Measurements from ENCODE around the gene SLC26A11.
"Not testable (repeated sequence)": the region's sequence is repeated elsewhere in the genome, so short reads cannot be mapped to it uniquely, and the experiment has no call there.

Gene SLC26A11

DNA sequence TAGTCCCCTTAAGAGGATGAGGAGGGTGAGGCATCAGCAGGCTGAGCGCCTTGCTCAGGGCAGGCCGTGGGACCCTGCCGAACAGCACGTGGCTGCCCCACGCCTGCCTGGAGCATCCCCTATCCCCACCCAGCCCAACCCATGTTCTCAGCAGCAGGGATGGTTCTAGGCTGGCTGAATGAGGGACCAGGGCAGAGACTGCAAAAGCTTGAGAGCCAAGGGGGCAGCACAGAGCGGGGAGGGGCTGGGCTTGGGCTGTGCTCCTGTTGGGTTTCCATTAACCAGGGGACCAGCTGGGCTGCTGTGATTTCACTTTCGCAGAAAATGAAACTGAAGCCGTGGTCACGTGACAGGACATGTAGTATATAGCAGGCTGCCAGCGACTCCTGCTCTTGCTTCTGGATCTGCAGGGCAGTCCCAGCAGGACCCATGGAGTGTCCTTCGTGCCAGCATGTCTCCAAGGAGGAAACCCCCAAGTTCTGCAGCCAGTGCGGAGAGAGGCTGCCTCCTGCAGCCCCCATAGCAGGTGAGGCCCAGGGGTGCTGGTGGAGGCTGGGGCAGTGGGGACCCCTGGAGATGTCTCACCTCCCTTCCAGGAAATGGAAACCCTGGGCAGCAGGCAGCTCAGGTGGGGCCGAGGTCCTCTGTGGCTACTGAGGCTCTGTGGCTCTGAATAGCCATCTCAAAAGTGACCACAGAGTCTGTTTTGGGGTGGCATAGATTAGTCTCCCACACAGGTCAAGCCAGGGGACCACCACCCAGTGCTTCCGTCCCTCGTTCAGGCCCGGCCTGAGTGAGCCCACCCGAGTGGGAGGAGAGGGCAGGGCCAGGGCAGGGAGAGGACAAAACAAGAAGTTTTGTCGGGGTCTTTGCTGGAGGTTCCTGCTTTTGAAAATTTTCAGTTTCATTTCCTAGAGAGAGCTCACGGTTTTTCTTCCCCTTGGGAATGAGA, 43.3 kb downstream of the SLC26A11 start:
- DNase-seq = no peak

DNA sequence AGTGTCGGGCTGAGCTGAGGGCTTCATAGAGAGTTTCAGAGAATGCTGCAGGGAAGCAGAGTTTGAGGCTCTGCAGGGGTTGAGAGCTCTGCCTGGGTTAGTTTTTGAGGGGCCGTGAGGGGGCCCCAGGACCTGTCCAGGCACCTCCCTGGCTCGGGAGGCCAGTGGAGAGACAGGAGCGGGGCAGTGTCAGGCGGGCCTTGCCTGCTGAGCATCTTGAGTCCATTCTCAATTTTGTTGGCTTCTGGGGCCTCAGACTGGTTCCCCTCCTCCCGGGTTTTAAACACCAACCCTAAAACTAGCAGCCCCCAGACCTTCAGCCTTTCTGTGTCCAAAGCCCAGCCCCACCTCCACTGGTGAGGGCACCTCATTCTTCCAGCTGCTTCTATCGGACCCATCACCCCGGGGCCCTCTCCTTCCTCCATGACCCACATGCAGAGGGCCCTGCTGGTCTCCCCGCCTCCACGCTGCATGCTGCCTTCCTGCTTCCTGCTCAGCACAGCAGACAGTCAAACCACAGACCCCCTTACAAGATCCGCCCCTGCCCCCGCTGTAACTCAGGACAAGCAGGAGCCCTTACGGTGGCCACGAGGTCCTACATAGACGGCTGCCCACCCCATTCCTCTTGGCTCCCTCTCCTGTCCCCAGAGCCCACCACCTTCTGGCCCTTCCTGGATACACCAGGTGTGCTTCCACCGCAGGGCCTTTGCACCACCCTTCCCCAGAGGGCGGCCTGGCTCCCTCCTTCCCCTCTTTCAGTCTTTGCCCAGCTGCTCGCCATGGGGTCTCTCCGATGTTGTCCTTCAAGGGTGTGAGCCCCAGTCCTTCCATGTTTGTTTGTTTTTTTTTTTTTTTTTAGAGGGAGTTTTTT, 44.2 kb downstream of the SLC26A11 start:
- DNase-seq = no peak

DNA sequence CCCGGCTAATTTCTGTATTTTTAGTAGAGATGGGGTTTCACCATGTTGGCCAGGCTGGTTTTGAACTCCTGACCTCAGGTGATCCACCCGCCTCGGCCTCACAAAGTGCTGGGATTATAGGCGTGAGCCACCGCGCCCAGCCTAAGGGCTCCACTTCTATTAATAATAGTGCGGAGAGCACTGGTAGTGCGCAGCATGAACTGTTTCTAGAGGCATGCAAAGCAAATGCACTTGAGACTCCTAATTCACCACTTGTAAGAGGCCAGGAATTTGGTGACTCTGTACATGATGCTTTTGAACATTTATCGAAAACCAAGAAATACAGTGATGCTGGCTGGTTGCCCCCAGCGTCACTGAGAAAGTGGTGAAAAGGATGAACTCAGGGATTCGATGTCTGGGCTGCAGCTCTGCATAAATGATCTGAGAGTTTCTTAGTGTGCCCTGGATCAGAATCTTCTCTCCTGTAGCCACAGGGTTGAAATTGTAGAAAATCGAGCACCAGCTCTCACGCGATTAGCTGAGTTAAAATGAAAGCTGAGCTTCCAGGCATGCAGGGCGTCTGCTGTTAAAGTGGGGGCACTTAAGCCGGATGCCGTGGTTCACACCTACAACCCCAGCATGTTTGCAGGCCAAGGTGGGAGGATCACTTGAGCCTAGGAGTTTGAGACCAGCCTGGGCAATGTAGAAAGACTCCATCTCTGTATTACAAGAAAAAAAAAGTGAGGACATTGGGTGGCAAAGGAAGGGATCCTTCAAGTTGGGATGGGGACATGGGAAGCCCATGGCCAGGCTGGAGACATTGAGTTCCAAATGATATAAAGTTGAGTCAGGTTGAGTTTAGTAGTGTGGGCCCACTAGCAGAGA, 45.2 kb downstream of the SLC26A11 start:
- DNase-seq = no peak

DNA sequence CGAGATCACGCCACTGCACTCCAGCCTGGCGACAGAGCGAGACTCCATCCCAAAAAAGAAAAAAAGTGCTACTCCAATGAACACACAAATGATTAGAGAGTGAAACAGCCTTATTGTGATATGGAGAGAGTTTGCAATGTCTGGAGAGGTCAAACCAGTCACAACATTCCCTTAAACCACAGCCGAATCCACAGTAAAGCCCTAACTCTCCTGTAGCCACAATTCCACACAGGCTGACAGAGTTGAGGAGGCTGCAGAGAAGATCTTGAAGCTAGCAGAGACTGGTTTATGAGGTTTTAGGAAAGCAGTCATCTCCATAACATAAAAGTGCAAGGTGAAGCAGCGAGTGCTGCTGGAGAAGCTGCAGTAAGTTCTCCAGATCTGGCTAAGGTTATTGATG, 47.2 kb downstream of the SLC26A11 start:
- no peak for DNase-seq

DNA sequence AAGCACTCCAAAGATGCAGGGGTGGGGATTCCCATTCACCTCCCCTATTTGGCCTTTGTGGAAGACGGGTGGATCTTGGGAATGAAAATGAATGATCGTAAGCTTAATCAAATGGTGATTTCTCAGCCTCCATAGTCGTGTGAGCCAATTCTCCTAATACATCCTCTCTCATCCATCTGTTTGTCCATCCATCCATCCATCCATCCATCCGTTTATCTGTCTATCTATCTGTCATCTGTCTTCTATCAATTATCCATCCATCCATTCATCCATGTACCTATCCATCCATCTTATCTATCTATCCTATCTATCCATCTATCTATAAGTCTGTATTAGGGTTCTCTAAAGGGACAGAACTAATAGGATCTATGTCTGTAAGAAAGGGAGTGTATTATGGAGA, 48.2 kb downstream of the SLC26A11 start:
- no peak for DNase-seq

DNA sequence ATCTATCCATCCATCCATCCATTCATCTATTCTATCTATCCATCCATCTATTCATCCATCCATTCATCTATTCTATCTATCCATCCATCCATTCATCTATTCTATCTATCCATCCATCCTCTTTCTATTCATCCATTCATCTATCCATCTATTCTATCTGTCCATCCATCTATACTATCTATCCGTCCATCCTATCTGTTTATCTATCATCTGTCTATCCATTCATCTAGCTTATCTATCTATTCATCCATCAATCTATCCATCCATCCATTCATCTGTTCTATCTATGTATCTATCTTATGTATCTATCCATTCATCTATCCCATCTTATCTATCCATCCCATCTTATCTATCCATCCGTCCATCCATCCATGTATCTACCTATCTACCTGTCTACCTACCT, 49.2 kb downstream of the SLC26A11 start:
- no peak for DNase-seq

DNA sequence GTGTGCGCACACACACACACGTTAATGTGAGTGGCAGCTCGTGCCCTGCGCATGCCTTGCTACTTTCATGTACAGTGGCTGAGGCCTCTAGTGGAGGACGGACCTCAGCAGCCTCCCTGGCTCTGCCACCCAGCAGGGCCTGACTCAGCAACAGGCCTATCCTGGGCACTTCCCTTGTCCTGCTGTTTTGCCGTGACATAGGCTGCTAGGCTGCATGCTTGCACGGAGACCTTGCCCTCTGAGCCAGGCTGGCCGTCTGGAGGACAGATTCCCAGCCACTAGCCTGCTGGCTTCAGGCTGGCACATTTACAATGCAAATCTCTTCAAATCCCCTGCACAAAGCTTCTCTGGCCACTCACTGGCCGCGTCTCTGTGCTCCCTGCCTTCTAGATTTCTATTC, 49.9 kb downstream of the SLC26A11 start:
- no peak for DNase-seq

DNA sequence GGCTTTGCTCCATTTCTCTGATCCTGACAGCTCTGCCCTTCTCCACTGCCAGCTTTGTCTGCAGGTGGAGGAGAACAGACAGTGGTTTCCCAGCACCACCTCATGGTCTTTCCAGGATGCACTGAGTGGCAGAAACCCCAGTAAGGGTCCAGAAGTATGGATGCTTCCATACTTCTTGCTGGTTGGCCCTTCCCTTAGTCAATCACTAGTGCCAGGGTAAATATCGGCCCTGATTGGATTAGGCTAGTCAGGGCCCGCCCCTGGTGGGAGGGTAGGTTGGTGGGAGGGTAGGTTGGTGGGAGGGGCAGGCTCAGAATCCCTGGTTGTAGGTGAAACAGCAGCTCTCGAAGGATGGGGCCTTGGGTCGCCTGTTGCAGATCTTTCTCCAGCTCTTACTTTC, 50.6 kb downstream of the SLC26A11 start:
- no peak for DNase-seq

DNA sequence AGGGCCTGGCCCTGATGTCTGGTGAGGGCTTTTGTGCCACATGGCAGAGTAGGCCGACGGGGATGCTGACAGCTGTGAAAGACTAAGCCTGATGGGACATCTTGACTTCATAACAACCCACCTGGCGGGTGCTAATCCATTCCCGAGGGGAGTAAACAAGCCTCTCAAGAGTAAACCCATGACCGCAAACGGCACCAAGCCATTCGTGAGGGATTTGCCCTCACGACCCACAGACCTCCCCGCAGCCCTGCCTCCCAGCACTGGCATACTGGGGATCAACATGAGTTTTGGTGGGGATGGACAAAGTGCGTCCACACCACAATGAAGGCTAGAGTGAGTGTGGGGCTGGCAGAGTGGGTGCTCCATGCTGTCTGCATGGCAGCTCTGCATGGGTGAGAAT, 52.1 kb downstream of the SLC26A11 start:
- no peak for DNase-seq

DNA sequence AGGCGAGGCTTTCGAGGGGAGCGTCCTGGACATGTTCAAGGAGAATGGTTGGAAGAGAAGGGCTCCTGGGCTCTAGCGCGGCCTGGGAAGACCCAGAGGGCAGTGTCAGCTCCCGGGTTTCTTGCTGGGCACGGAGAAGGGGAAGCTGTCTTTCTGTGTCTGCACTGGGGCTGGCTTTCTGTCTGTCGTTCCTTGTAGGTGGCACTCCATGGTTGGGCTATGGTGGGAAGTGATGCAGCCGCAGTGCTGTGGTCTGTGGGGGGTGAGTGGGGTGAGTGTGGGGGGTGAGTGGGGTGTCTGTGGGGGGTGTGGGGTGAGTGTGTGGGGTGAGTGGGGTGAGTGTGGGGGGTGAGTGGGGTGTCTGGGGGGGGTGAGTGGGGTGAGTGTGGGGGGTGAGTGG, 54.1 kb downstream of the SLC26A11 start:
- no peak for DNase-seq

DNA sequence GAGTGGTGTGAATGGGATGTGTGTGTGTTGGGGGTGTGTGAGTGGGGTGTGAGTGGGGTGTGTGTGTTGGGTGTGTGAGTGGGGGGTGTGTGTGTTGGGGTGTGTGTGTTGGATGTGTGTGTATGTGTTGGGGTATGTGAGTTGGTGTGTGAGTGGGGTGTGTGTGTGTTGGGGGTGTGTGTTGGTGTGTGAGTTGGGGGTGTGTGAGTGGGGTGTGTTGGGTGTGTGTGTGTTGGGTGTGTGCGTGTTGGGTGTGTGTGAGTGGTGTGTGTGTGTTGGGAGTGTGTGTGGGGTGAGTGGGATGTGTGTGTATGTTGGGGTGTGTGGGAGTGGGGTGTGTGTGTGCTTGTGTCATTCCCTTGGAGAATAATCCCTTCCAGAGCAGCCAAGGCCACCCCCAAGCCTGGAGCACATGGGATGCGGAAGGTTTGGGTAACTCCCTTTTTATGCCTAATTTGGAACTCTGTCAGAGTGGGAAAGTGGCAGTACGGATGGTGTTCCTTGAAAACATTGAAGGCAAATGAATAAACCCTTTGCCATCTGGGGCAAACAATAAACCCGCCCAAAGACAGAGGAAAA, 54.7 kb downstream of the SLC26A11 start:
- DNase-seq = no peak

DNA sequence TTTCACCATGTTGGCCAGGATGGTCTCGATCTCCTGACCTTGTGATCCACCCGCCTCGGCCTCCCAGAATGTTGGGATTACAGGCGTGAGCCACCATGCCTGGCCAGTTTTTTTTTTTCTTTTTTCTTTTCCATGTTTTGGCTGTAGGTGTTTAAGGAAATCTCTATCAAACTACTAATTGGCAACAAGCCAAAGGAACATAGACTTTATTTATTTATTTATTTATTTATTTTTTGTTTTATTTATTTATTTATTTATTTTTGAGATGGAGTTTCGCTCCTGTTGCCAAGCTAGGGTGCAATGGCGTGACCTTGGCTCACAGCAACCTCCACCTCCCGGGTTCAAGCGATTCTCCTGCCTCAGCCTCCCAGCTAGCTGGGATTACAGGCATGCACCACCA, 55.6 kb downstream of the SLC26A11 start:
- not testable (repeated sequence) for DNase-seq

DNA sequence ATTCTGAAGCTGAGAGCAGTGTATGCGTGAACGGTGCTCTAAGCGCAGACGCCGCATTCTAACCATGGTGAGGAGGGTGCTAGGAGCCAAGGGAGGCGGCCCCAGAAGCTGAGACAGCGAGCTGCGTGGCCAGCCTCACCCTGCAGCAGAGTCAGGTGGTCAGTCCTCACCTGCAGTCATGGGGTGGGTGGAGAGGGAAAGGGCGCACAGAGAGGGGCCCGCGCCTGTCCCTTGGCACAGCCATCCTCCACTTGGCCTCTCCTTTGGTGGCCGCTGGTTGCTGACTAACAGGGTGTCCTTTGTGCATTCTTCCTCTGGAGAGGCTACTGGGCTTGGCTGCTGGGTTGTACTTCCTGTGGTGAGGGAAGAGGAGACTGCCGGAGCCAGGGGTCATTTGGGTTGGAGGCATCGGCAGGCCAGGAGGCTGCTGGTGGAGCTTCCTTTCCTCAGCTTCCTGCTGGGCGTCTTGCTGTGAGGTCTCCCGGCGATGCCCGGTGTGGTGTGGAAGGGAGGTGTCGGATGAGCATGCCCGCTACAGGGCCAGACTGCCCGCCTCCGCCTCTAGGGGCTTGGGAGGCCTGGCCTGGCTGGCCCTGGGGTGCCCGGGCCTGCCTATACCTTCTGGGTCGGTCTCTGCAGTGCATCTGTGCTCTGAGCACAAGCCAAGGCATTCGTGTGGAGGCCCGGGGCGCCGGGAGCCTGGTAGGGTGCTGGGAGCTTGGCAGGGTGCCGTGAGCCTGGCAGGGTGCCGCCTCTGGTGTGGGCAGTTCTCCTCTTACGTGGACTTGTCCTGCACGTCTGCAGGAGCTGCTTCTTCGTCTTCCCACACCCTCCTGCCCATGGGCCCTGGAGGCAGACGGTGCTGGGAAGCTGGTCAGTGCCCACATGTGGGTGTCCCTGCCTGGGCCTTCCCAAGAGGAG, 57.8 kb downstream of the SLC26A11 start:
- DNase-seq = no peak

DNA sequence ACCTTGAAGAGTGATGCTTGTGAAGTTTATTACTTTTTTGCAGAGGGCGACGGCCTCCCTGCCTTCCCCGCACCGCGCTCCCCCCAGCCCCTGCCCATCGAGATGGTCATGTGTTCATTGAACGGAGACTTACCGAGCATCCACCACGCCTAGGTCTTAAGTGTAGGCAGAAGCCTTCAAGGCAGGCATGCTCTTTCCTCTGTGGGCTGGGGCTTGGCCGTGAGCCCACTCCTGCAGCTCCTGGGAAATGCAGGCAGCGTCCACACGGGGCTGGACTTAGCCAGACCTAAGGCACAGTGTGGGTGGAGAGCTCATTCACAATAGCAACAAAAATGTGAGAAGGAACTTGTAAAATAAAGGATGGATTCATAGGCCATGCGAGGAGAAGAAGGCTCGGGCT, 59.7 kb downstream of the SLC26A11 start:
- DNase-seq = no peak

DNA sequence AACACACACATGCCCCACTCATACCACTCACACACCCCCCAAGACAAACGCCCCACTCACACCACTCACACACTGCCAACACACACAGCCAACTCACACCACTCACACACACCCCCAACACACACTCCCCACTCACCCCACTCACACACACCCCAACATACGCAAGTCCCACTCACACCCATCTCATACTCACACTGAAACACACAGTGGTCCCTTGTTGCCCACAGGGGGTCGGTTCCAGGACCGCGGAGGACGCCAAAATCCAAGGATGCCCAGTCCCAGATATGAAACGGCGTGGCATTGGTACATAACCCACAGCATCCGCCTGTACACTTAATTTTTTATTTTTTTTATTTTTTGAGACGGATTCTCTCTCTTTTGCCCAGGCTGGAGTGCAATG, 61.3 kb downstream of the SLC26A11 start:
- no peak for DNase-seq

DNA sequence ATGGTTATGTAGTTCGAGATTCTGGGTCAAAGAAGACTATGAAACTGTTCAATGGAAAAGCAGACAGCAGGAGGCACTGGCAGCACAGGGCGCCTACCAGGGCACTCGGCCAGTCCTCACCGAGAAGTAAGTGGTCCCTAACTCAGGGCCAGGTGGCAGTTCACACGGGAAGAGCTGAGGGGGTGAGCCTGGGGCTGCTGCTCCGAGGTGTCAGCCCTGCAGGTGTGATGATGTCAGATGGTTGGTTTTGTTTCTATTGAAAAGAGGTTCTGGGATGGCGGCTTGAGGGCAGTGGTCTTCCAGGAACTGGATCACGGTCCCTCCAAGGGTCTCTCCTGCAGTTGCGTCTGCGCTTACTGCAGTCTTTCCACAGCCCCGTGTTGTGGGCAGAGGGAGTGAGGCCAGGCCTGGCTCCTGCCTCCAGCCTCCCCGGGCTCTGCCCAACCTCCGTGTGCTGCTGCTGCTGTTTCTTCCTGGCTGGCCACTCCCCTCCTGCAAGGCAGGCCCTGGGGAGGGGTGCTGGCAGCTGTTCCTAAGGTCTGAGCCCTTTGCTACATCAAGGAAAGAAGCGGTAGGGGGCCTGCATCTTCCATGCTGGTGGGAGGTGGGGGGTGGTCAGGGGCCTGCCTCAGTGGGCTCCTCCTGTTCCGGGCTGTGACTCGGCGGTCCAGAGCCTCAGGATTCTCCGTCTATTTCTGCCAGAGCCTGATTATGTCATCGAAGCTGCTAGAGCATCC, 63.1 kb downstream of the SLC26A11 start:
- DNase-seq = no peak

DNA sequence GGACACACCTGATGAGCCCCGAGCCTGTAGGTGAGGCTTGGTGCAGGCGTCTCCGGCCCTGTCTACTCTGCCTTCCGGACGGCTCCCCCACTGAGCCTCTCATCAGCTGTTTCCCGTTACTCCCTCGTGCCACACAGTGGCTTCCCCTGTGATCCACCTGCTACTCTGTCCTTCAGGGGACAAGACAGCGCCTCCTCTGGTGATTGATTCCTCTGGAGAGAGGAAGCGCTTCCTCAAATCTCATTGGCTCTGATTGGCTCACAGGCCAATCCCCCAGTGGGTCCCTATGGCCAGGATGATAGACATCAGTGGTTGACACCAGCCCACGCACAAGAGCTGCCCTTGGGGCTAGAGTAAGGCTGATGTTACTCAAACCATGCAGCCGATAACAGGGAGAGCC, 64.4 kb downstream of the SLC26A11 start:
- no peak for DNase-seq

DNA sequence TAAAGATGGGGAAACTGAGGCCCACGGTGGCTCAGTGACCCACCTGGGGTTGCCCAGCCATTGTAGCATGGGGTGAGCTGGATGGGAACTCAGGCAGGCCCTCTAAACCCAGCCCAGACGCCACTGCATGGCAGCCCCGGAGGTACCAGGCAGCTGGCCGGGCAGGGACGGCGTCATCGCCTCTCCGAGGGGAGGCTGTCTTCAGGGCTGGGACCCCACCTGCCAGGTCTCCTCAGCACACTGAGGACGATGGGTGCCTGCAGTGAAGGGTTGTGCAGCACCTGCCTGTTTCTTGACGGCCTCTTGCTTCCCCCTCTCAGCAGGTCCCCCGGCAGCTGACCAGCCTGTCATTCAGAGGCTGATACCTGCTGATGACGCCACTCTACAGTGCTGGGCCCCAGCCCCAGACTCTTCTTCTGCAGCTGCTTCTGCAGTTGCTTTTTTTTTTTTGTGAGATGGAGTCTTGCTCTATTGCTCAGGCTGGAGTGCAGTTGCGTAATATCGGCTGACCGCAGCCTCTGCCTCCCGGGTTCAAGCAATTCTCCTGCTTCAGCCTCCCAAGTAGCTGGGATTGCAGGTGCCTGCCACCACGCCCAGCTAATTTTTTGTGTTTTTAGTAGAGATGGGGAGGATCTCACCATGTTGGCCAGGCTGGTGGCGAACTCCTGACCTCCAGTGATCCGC, 65.2 kb downstream of the SLC26A11 start:
- no peak for DNase-seq

DNA sequence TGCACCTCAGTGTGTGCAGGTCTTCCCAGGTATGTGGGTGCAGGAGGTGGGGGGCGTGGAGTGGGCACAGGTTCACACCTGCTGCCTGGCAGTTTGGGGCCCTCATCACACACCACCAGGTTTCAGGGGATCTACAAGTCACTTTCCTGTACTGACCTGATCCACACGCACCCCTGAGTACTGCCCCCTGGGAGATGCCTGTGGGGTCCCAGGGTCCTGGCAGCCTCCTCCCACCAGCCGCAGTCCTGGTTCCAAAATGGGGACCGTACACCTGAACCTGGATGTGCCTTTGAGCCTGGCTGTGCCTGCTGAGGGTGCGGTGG, 66.4 kb downstream of the SLC26A11 start:
- no peak for DNase-seq

DNA sequence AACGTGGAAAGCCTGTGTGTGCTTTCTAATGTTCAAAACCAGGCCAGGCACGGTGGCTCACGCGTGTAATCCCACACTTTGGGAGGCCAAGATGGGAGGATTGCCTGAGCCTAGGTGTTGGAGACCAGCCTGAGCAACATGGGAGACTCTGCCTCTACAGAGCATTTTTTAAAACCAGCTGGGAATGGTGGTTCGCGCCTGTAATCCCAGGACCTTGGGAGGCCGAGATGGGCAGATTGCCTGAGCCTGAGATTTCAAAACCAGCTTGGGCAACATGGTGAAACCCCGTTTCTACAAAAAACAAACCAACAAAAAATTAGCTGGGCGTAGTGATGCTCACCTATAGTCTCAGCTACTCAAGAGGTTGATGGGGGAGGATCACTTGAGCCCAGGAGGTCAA, 66.8 kb downstream of the SLC26A11 start:
- no peak for DNase-seq
